Articular chondrocyte of knee joint (primary cell): Measurements from ENCODE around the gene FIP1L1. TPM values are rescaled to one million over a fixed set of nuclear protein-coding genes. Genes with fewer than 3 reads are reported as not detected.

ENCODE experiments used
- total RNA-seq: library from RNA; depleted of rRNA; stranded (reverse); fragments of >200 nt; gene quantifications from 2 replicates; pipeline ENCODE4 v1.2.3, GENCODE V29; 2012

Gene FIP1L1, protein sequence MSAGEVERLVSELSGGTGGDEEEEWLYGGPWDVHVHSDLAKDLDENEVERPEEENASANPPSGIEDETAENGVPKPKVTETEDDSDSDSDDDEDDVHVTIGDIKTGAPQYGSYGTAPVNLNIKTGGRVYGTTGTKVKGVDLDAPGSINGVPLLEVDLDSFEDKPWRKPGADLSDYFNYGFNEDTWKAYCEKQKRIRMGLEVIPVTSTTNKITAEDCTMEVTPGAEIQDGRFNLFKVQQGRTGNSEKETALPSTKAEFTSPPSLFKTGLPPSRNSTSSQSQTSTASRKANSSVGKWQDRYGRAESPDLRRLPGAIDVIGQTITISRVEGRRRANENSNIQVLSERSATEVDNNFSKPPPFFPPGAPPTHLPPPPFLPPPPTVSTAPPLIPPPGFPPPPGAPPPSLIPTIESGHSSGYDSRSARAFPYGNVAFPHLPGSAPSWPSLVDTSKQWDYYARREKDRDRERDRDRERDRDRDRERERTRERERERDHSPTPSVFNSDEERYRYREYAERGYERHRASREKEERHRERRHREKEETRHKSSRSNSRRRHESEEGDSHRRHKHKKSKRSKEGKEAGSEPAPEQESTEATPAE
- 97.7 and 106 TPM in 2 replicates for total RNA-seq

GRCh38 chr4:53377319-53378170 lies at the start of gene FIP1L1:
Gene FIP1L1 (plus strand): TSS chr4:53377641. CDS start chr4:53377839, 198 bp downstream.

GRCh38 chr4:53365486-53366300 lies 11.7 kb upstream of the FIP1L1 start, which contains the start of gene SCFD2:
Gene SCFD2 (minus strand): TSS chr4:53366061.

Other genes starting within 250 kb of the FIP1L1 start
- gene SCFD2, start 11.6 kb upstream of the FIP1L1 start, total RNA-seq = 43.0 and 50.6 TPM in 2 replicates
- 70.7 and 72.5 TPM in 2 replicates for gene LNX1, start 213.8 kb downstream of the FIP1L1 start, total RNA-seq